Sigmoid colon (tissue), 4 donors: ENCODE measurements around the gene REV3L.

Experiments
- EP300 ChIP-seq, 4 donors: sonication (generic); formaldehyde crosslinking; IDR thresholded peaks; one replicate each; pipeline ENCODE4 v1.6.1; 2017; ENCODE audit warnings: antibody characterized with exemption in 4 of 4
- POLR2AphosphoS5 ChIP-seq, 4 donors: sonication (generic); formaldehyde crosslinking; IDR thresholded peaks; one replicate each; pipeline ENCODE4 v1.6.1; 2017; ENCODE audit warnings: antibody characterized with exemption in 4 of 4
- TF ChIP-seq, protein P1 (sequence below), 4 experiments: fragments of 450-650 bp in 3 of 4; fragments of 200-600 bp in 1 of 4; IDR thresholded peaks; one replicate each; pipeline ENCODE4 v1.5.1; 2016 to 2019; ENCODE audit warnings: antibody characterized with exemption in 4 of 4, mild to moderate bottlenecking in 3 of 4, moderate library complexity in 2 of 4

DNA sequence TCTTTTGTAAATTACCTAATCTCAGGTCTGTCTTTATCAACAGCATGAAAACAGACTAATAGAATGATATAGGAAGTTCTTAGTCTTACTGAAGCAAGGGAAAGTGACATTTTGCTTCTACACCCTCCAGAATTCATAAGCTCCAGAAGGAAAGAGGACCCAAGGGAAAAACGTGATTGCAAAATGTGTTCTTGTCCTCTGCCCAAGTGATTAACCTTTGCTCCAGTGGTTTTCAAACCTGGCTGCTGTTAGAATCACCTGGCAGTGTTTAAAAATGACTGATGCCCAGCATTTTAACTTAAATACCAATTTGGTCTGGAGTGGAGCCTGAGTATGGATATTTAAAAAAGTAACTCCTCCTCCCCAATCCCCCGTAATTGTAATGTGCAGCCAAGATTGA, 204.3 kb downstream of the REV3L start:
- TF ChIP-seq, protein P1, sequence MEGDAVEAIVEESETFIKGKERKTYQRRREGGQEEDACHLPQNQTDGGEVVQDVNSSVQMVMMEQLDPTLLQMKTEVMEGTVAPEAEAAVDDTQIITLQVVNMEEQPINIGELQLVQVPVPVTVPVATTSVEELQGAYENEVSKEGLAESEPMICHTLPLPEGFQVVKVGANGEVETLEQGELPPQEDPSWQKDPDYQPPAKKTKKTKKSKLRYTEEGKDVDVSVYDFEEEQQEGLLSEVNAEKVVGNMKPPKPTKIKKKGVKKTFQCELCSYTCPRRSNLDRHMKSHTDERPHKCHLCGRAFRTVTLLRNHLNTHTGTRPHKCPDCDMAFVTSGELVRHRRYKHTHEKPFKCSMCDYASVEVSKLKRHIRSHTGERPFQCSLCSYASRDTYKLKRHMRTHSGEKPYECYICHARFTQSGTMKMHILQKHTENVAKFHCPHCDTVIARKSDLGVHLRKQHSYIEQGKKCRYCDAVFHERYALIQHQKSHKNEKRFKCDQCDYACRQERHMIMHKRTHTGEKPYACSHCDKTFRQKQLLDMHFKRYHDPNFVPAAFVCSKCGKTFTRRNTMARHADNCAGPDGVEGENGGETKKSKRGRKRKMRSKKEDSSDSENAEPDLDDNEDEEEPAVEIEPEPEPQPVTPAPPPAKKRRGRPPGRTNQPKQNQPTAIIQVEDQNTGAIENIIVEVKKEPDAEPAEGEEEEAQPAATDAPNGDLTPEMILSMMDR (IDR thresholded peaks at IDR 0.05): no peak
- TF ChIP-seq EP300 (IDR thresholded peaks at IDR 0.05) (no peak), POLR2AphosphoS5 (IDR thresholded peaks at IDR 0.05) (no peak)
